GM18951 (cell line): Measurements from ENCODE around the gene KRTAP10-8.
"Not testable (repeated sequence)": the region's sequence is repeated elsewhere in the genome, so short reads cannot be mapped to it uniquely, and the experiment has no call there.

Experiments used
- POLR2A ChIP-seq: IDR thresholded peaks from 4 replicates; pipeline ENCODE4 v1.6.1; 2011; ENCODE audit warnings: mild to moderate bottlenecking; ENCODE audit not compliant: insufficient read length, insufficient read depth; ENCODE audit errors: extremely low read depth
- in situ Hi-C: fragments of 300-500 bp; cut with MboI; formaldehyde crosslinking; loops from one replicate; pipeline ENCODE4 v1.12.0; 2022; ENCODE audit warnings: low sequenced_read_pairs, mixed read lengths, inconsistent platforms; ENCODE audit not compliant: unreplicated experiment

Gene KRTAP10-8

GRCh38 chr21:44658913-44659595 lies 47.2 kb downstream of the KRTAP10-8 start:
- TF ChIP-seq POLR2A, result no peak
- in situ Hi-C loops, result no loop called here

- in situ Hi-C loops, result not testable (repeated sequence)
These were observed 49.7 kb downstream of the KRTAP10-8 start for GRCh38 chr21:44661567-44661966.
